GM23338 (cell line): ENCODE results near the gene ZNF524. TPM values are rescaled to one million over a fixed set of nuclear protein-coding genes. Genes with fewer than 3 reads are reported as not detected.

Experiments
- ATAC-seq: fragments of 200-7000 bp; cut with Tn5 transposase; 3 replicates; pipeline ENCODE4 v1.9.1; 2020
- DNase-seq: peaks from one replicate; pipeline ENCODE4 v3.0.0-alpha.2; 2015; ENCODE audit warnings: low spot score
- H2AFZ ChIP-seq: fragments of 200-600 bp; sonication (generic); 2 replicates; pipeline ENCODE4 v1.8.0; 2016; ENCODE audit warnings: antibody characterized with exemption, mild to moderate bottlenecking, moderate library complexity
- H3F3A ChIP-seq: fragments of 200-600 bp; sonication (generic); replicated peaks from 2 replicates; pipeline ENCODE4 v1.8.0; 2017; ENCODE audit warnings: antibody characterized with exemption, mixed run types, low read depth
- H3K27ac ChIP-seq: fragments of 200-600 bp; sonication (generic); 2 replicates; pipeline ENCODE4 v1.6.1; 2016; ENCODE audit warnings: low read depth
- H3K27me3 ChIP-seq: fragments of 200-600 bp; sonication (generic); 2 replicates; pipeline ENCODE4 v1.8.0; 2016; ENCODE audit warnings: mild to moderate bottlenecking, mixed run types, moderate library complexity; ENCODE audit not compliant: insufficient read depth
- H3K36me3 ChIP-seq: fragments of 200-600 bp; sonication (generic); 2 replicates; pipeline ENCODE4 v1.8.0; 2016; ENCODE audit warnings: mild to moderate bottlenecking; ENCODE audit not compliant: insufficient read depth
- H3K4me1 ChIP-seq: fragments of 200-600 bp; sonication (generic); 2 replicates; pipeline ENCODE4 v1.8.0; 2016; ENCODE audit warnings: mild to moderate bottlenecking, moderate library complexity; ENCODE audit not compliant: insufficient read depth
- H3K4me2 ChIP-seq: fragments of 200-600 bp; sonication (generic); 2 replicates; pipeline ENCODE4 v1.7.1; 2017; ENCODE audit warnings: mixed run types
- H3K4me3 ChIP-seq: fragments of 200-600 bp; sonication (generic); 2 replicates; pipeline ENCODE4 v1.6.1; 2016; ENCODE audit warnings: mixed run types
- H3K79me2 ChIP-seq: fragments of 200-600 bp; sonication (generic); replicated peaks from 2 replicates; pipeline ENCODE4 v1.8.0; 2017; ENCODE audit warnings: mild to moderate bottlenecking; ENCODE audit not compliant: insufficient read depth
- H3K9me2 ChIP-seq: fragments of 200-600 bp; sonication (generic); 2 replicates; pipeline ENCODE4 v1.8.0; 2017; ENCODE audit not compliant: insufficient read depth
- H4K20me1 ChIP-seq: fragments of 200-600 bp; sonication (generic); replicated peaks from 2 replicates; pipeline ENCODE4 v1.8.0; 2017; ENCODE audit warnings: mild to moderate bottlenecking; ENCODE audit not compliant: insufficient read depth
- H3K27ac Mint-ChIP-seq: 2 replicates; pipeline ENCODE4 v1.8.0; 2020; ENCODE audit warnings: inconsistent platforms, mild to moderate bottlenecking, moderate library complexity, mixed read lengths
- H3K27me3 Mint-ChIP-seq: 3 replicates; pipeline ENCODE4 v1.8.0; 2022; ENCODE audit warnings: low read depth, mild to moderate bottlenecking, moderate library complexity, mixed read lengths, inconsistent platforms; ENCODE audit not compliant: insufficient read depth, poor library complexity
- H3K36me3 Mint-ChIP-seq: 3 replicates; pipeline ENCODE4 v1.8.0; 2021; ENCODE audit warnings: low read depth, mild to moderate bottlenecking, inconsistent platforms, moderate library complexity, mixed read lengths
- H3K4me1 Mint-ChIP-seq: 3 replicates; pipeline ENCODE4 v1.8.0; 2020; ENCODE audit warnings: mild to moderate bottlenecking, inconsistent platforms, mixed read lengths
- H3K4me3 Mint-ChIP-seq: 3 replicates; pipeline ENCODE4 v1.8.0; 2021; ENCODE audit warnings: moderate library complexity, mild to moderate bottlenecking, inconsistent platforms, mixed read lengths
- H3K9me3 Mint-ChIP-seq: 3 replicates; pipeline ENCODE4 v1.8.0; 2020; ENCODE audit warnings: moderate library complexity, mild to moderate bottlenecking, inconsistent platforms, mixed read lengths
- CTCF ChIP-seq, 2 experiments: fragments of 200-600 bp in 1 of 2; sonication (generic) in 1 of 2; conservative IDR thresholded peaks; 2 replicates each; pipeline versions ENCODE4 v1.5.1 to v1.6.1; 2016 to 2017; ENCODE audit warnings: antibody characterized with exemption in 2 of 2, low read depth in 2 of 2, mild to moderate bottlenecking in 2 of 2, moderate library complexity in 1 of 2
- ETS1 ChIP-seq: IDR thresholded peaks from 2 replicates; pipeline ENCODE4 v1.6.1; 2016; ENCODE audit warnings: antibody characterized with exemption
- EZH2 ChIP-seq: fragments of 200-600 bp; sonication (generic); IDR thresholded peaks from one replicate; pipeline ENCODE4 v1.8.0; 2017; ENCODE audit warnings: antibody characterized with exemption, mild to moderate bottlenecking, low read depth; ENCODE audit not compliant: unreplicated experiment
- ZNF114 ChIP-seq: fragments of 250-450 bp; sonication (Bioruptor Pico); IDR thresholded peaks from 2 replicates; pipeline ENCODE4 v1.5.0; 2020; ENCODE audit warnings: mild to moderate bottlenecking, moderate library complexity
- ZNF462 ChIP-seq: fragments of 250-450 bp; sonication (Bioruptor Pico); IDR thresholded peaks from 2 replicates; pipeline ENCODE4 v1.5.0; 2020; ENCODE audit warnings: mild to moderate bottlenecking, moderate library complexity
- polyA plus RNA-seq: library from polyadenylated mRNA; unstranded; fragments of >200 nt; fragmentation: Nextera tagmentation; extraction: Ambion mirVana; gene quantifications from 2 replicates; pipeline ENCODE4 v1.2.1, GENCODE V29; 2016
- total RNA-seq: library from RNA; depleted of rRNA; stranded (reverse); fragments of >200 nt; shearing (Covaris generic); gene quantifications from 2 replicates; pipeline ENCODE4 v1.2.3, GENCODE V29; 2014

The ZNF524 gene
- total and polyA plus RNA-seq, 2 experiments from 2014 or later: 6.0 to 8.3 TPM

- H3K4me3 ChIP-seq: no peak overlapping the region
- H2AFZ ChIP-seq: no peak overlapping the region
- no peak overlapping the region for H3K4me3 Mint-ChIP-seq
- no peak for DNase-seq
- H3K4me2 ChIP-seq: no peak overlapping the region
- peaks cover 13% of the 10 kb centered on the region; the same call in 1 of the 2 replicates for H3K79me2 ChIP-seq
- H3K4me1 ChIP-seq: no peaks in the 10 kb centered on the region
- H3K27ac Mint-ChIP-seq: no peak overlapping the region
- peaks cover 9% of the 10 kb centered on the region for H3K4me1 Mint-ChIP-seq
- H3K36me3 Mint-ChIP-seq: peaks cover 25% of the 10 kb centered on the region
- H3K9me3 Mint-ChIP-seq: no peaks in the 10 kb centered on the region
- ATAC-seq: no peak
- H3F3A ChIP-seq: peaks cover 14% of the 10 kb centered on the region
- no peaks in the 10 kb centered on the region; the same call in 1 of the 2 replicates for H4K20me1 ChIP-seq
- H3K9me2 ChIP-seq: no peaks in the 10 kb centered on the region
- no peaks in the 10 kb centered on the region for H3K27me3 ChIP-seq
- TF ChIP-seq ZNF462 (CRISPR knock-in tag) (no peak), CTCF (conservative IDR thresholded peaks at IDR 0.05; ENCODE audit: low read depth in 2 of 2) (no peak), ZNF114 (CRISPR knock-in tag) (no peak), EZH2 (no peak), ETS1 (no peak)
- no peak overlapping the region for H3K27ac ChIP-seq
- H3K36me3 ChIP-seq: no peaks in the 10 kb centered on the region; the same call in none of the 2 replicates
- peaks cover 12% of the 10 kb centered on the region for H3K27me3 Mint-ChIP-seq
These were observed 21.9 kb upstream of the ZNF524 start for GRCh38 chr19:55578031-55578760.
